ACC112 (cell line): Measurements from ENCODE around the gene LPGAT1.
A peak's percentile ranks its signal among the peaks of the same experiment; 100 is the strongest.

Experiments used
- H2AFZ ChIP-seq: fragments of 200-600 bp; sonication (generic); one replicate; pipeline ENCODE4 v1.6.0; 2017; ENCODE audit warnings: antibody characterized with exemption, low read length; ENCODE audit not compliant: unreplicated experiment
- H3K27ac ChIP-seq: fragments of 200-600 bp; sonication (generic); 2 replicates; pipeline ENCODE4 v1.5.1; 2014; ENCODE audit warnings: low read depth, mild to moderate bottlenecking, antibody characterized with exemption, low read length, moderate library complexity
- H3K27me3 ChIP-seq: fragments of 200-600 bp; sonication (generic); 2 replicates; pipeline ENCODE4 v1.6.1; 2014; ENCODE audit warnings: mild to moderate bottlenecking, antibody characterized with exemption, low read length, moderate library complexity, mixed read lengths; ENCODE audit not compliant: insufficient read depth
- H3K36me3 ChIP-seq: fragments of 200-600 bp; sonication (generic); 2 replicates; pipeline ENCODE4 v1.6.1; 2016; ENCODE audit warnings: mild to moderate bottlenecking, antibody characterized with exemption, low read length, moderate library complexity, mixed read lengths; ENCODE audit not compliant: insufficient read depth
- H3K4me1 ChIP-seq: fragments of 200-600 bp; sonication (generic); one replicate; pipeline ENCODE4 v1.6.1; 2016; ENCODE audit warnings: low read length, mixed read lengths; ENCODE audit not compliant: insufficient read depth, unreplicated experiment, control insufficient read depth
- H3K4me3 ChIP-seq: fragments of 200-600 bp; sonication (generic); 2 replicates; pipeline ENCODE4 v1.5.1; 2014; ENCODE audit warnings: mild to moderate bottlenecking, low read depth, low read length
- H3K79me2 ChIP-seq: fragments of 200-600 bp; sonication (generic); one replicate; pipeline ENCODE4 v1.6.0; 2016; ENCODE audit warnings: low read length; ENCODE audit not compliant: control insufficient read depth, unreplicated experiment, insufficient read depth

The LPGAT1 gene

DNA sequence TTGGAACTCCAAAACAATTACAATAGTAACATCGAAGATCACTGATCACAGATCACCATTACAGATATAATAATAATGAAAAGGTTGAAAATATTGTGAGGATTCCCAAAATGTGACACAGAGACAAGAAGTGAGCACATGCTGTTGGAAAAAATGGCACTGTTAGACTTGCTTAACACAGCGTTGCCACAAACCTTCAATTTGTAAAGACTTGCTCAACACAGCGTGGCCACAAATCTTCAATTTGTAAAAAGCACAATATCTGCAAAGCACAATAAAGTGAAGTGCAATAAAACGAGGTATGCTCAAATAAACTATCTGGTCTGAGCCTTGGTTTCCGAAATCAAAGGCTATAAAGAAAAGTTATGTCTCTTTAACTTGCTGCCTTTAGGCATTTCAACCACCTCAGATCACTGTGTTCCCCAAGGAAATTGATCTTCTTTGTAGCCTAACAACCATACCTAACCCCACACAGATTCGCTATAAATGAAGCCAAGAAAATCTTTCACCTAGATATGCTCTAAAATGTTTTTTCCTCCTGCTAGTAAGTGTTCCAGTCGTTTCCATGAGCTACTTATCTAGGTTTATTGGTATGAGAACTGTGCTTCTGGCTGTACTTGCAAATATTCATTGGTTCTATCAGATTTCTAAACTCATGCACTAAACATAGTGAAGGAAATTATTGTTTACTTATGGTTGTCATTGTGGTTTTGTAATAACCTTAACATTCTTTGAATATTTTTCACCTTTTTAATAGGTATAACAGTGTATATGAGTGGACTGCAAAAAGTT is 13.1 kb upstream of the LPGAT1 start:
- H3K4me3 ChIP-seq: peak overlapping the region; percentile 53; the same call in 1 of the 2 replicates
- H3K27me3 ChIP-seq: no peaks in the 10 kb centered on the region
- peaks cover 6% of the 10 kb centered on the region for H3K4me1 ChIP-seq
- H3K79me2 ChIP-seq: no peaks in the 10 kb centered on the region
- H2AFZ ChIP-seq: peak overlapping the region; percentile 93
- no peaks in the 10 kb centered on the region for H3K36me3 ChIP-seq
- H3K27ac ChIP-seq: no peak overlapping the region

DNA sequence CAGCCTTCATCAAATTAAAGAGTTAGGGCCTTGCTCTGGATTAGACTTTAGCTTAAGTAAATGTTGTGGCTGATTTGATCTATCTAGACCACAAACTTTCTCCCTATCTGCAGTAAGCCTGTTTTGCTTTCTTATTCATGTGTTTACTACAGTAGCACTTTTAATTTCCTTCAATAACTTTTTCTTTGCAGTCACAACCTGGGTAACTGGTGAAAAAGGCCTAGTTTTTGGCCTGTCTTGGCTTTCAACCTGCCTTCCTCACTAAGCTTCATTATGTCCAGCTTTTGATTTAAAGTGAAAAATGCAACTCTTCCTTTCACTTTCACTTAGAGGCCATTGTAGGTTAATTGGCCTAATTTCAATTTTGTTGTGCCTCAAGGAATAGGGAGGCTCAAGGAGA is 12.5 kb upstream of the LPGAT1 start:
- H3K36me3 ChIP-seq: no peaks in the 10 kb centered on the region
- no peaks in the 10 kb centered on the region for H3K27me3 ChIP-seq
- H3K4me1 ChIP-seq: peaks cover 6% of the 10 kb centered on the region
- H3K4me3 ChIP-seq: peak overlapping the region; percentile 53; the same call in 1 of the 2 replicates
- H3K27ac ChIP-seq: no peak overlapping the region
- H3K79me2 ChIP-seq: no peaks in the 10 kb centered on the region
- peak overlapping the region; percentile 93 for H2AFZ ChIP-seq

DNA sequence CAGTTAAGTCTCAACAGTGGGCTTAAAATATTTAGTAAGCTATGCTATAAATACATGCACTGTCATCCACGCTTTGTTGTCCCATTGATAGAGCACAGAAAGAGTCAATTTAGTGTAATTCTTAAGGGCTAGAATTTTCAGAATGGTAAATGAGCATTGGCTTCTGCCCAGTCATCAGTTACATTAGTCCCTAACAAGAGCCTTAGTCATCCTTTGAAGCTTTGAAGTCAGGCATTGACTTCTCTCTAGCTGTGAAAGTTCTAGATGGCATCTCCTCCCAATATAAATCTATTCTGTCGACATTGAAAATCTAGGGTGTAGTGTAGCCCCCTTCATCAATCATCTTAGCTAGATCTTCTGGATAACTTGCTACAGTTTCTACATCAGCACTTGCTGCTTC is 12.0 kb upstream of the LPGAT1 start:
- peak overlapping the region; percentile 53; the same call in 1 of the 2 replicates for H3K4me3 ChIP-seq
- no peaks in the 10 kb centered on the region for H3K27me3 ChIP-seq
- no peaks in the 10 kb centered on the region for H3K79me2 ChIP-seq
- H3K27ac ChIP-seq: no peak overlapping the region
- H3K4me1 ChIP-seq: peaks cover 6% of the 10 kb centered on the region
- peak overlapping the region; percentile 93 for H2AFZ ChIP-seq
- no peaks in the 10 kb centered on the region for H3K36me3 ChIP-seq

DNA sequence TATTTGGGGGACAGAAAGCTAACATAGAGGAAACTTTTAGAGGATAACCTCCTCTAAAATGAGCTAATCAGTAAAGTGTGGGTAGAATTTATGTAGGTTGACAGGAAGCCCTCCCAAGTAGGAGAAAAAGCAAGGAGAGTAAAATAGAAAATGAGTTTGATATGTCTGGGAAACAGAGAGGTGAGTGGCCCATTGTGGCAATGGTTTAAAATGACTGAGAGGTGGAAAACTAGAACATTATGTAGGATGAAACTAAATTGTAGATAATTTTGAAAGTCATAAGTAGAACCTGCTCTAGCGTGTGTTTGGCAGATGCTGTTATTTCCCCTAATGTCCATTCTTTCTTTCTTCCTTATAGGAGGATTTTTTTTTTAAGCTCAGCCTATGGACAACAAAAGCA is 8.5 kb upstream of the LPGAT1 start:
- no peak overlapping the region for H3K27ac ChIP-seq
- H3K79me2 ChIP-seq: no peaks in the 10 kb centered on the region
- peaks cover 6% of the 10 kb centered on the region for H3K4me1 ChIP-seq
- H3K27me3 ChIP-seq: no peaks in the 10 kb centered on the region
- no peak overlapping the region for H2AFZ ChIP-seq
- no peak overlapping the region for H3K4me3 ChIP-seq
- no peaks in the 10 kb centered on the region for H3K36me3 ChIP-seq

DNA sequence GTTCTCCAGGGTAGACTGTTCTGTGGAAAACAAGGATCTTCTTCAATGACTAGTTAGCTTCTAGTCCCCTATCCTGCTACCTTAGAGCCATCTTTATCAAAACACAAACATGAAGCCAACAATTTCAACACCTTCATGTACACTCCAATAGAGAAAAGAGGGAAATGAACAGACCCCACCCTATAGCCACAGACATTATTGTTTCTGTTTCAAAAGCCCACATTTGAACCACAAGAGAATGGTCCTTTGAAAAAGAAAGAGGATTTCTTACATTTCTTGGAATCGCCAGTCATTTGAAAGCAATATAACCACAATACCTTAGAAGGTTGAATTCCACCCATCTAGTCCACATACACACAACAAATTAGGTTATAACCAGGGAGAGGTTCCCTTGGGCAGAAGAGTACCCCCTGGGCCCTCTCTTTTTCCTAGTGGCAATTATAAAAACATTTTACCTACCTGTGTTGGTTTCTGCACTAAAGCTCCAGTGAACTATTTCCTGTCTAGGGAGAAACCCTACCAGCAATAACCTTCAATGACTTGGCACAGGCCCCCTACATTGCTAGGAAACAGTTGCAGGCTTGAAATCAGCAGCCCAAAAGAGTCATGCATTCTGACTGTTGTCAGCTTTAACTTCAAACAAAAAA is 2.7 kb upstream of the LPGAT1 start:
- H2AFZ ChIP-seq: no peak overlapping the region
- no peak overlapping the region for H3K4me3 ChIP-seq

DNA sequence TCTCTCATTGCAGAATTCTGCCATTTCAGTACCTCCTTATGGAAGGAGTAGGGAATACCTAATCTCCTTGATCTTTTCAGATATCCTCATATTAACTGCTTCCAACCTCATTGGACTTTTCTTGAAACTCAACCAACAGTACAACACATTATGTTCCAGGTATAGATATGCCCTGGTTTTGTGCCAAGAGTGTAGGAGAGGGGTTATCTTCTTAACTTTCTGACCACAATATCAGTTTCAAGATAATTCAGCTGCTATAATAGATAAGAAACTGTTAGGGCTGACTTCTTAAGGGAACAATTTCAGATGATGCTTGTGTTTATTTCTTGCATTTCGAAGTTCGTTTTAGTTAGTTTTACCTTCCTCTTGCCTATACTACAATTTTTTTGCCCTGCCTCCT is 2.1 kb upstream of the LPGAT1 start:
- Histone ChIP-seq H3K27ac (no peak overlapping the region), H2AFZ (no peak overlapping the region), H3K4me1 (peaks cover 11% of the 10 kb centered on the region), H3K79me2 (peaks cover 5% of the 10 kb centered on the region), H3K27me3 (no peaks in the 10 kb centered on the region), H3K4me3 (no peak overlapping the region), H3K36me3 (no peaks in the 10 kb centered on the region)

More for the DNA sequence above, 2.7 kb upstream of the LPGAT1 start:
- Histone ChIP-seq H3K27ac (no peak overlapping the region), H3K79me2 (peaks cover 5% of the 10 kb centered on the region), H3K27me3 (no peaks in the 10 kb centered on the region), H3K36me3 (no peaks in the 10 kb centered on the region), H3K4me1 (peaks cover 11% of the 10 kb centered on the region)

DNA sequence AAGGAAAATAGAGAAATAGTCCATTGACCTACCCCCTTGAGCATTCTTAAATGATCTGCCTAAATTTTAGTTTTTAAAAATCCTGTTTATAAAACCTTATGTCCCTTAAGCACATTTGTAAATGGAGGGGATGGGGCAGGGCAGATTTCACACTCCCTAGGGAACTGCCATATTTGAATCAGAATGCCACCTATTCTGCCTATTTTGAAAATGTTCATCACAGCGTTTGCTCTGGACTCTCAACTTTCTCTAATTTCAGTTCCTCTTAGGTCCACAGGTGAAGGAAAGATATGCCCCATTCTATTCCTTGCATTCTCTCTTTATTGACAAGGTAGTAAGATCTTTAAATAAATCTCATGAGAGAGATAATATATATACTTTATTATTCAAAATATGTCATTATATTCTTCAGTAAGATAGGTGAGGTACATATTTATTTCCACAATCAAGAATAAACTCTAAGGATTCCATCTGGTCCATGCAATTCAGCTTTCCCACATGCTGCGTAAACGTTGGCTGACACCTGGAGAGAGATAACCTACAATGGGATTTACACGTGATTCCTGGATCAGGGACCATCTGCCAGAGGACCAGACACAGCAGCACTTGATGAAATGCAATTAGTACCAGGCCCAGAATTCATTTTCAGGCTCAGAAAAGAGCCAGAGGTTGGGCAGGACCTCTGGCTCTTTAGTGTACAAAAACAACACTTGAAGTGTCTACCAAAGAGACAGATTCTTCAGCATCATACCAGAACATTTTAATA is 1.2 kb upstream of the LPGAT1 start:
- Histone ChIP-seq H3K4me3 (no peak overlapping the region), H3K27ac (no peak overlapping the region), H3K36me3 (no peaks in the 10 kb centered on the region), H2AFZ (no peak overlapping the region), H3K4me1 (peaks cover 11% of the 10 kb centered on the region), H3K79me2 (peaks cover 5% of the 10 kb centered on the region), H3K27me3 (no peaks in the 10 kb centered on the region)

DNA sequence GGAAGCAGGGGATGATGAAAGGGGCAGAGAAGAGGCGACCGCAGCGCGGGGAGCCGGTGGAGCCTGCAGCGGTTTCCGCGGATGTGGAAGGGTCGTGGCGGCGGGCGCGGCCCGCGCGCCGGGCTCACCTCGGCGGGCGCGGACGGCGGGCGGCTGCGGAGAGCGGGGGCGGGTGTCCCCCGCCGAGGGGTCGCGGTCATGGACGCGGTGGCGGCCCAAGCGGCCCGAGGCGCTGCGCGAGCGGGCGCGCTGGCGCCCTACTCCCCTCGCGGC is 572 bp downstream of the LPGAT1 start:
- peak overlapping the region; percentile 92 for H3K4me3 ChIP-seq
- peaks cover 5% of the 10 kb centered on the region for H3K79me2 ChIP-seq
- no peaks in the 10 kb centered on the region for H3K36me3 ChIP-seq
- no peak overlapping the region for H3K27ac ChIP-seq
- no peaks in the 10 kb centered on the region for H3K27me3 ChIP-seq
- H2AFZ ChIP-seq: peak overlapping the region; percentile 87
- H3K4me1 ChIP-seq: peaks cover 17% of the 10 kb centered on the region

DNA sequence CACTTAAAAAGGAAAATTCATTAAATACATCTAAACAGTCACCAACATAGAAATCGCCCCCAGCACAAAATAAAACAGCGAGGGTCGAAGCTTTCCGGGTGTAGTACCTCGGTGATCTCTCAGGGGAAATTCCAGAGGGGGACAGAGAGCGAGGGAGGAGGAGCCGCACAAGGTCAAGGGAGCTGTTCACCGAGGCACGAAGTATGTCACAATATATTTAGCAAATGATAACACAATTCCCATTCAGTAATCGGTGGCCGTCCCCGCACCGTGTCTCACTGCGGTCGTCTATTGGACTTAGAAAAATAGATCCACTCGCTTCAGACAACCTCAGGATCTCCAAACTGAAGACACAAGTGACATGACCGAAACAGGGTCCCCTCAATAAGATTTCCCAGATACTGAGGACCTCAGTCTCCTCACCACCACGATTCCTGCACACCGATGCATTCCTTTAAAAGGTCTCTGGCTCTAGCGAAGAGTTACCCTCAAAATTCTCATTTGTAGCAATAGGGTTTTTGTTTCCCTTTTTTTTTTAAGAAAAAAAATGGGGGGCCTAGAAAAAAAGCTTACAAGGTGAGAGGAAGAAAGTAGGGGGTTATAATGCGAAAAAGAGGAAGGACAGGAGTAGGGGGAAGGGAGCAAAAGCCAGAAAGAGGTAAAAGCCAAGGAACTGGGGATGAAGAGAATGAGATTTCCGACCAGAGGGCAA is 1.1 kb downstream of the LPGAT1 start:
- H3K4me1 ChIP-seq: peaks cover 17% of the 10 kb centered on the region
- peak overlapping the region; percentile 87 for H2AFZ ChIP-seq
- H3K4me3 ChIP-seq: peak overlapping the region; percentile 92
- H3K79me2 ChIP-seq: peaks cover 5% of the 10 kb centered on the region
- H3K36me3 ChIP-seq: no peaks in the 10 kb centered on the region
- H3K27ac ChIP-seq: no peak overlapping the region
- no peaks in the 10 kb centered on the region for H3K27me3 ChIP-seq

DNA sequence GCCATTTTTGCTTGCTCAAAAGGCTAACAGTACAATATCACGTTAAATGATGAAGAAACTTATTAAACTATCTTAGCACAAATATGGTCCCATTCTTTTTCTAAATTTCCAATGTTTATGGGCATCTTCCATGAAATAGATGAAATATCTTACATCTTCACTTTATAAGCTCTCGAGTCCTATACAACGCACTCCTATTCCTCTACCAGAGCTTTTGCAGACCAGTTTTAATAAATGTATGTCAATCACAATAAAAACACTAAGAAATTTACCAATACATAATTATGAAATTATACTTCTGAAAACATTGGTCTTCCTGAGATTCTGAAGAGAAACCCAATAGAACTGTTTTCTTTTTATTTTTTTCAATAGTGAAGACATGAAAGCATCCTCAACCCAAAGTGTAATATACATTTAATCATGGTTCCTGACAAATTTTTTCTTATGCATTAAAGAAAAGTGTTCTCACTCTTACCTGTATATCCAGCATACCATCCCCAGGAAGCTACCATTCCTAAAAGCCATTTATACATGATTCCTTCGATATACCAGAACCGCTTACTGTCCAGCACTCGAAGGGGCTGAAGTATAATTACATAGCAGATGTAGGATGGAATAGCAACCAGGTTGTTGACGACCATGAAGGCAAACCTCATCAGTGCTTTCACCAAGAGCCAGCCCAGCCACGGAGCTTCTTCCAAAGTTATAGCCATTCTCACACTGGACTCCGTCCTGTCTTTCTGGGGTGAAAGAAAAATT is 1.8 kb downstream of the LPGAT1 start:
- Histone ChIP-seq H2AFZ (no peak overlapping the region), H3K79me2 (peaks cover 5% of the 10 kb centered on the region), H3K36me3 (no peaks in the 10 kb centered on the region), H3K27ac (no peak overlapping the region), H3K4me1 (peaks cover 17% of the 10 kb centered on the region), H3K27me3 (no peaks in the 10 kb centered on the region), H3K4me3 (peak overlapping the region; percentile 92)
